Measurements from ENCODE around the gene TCF25.
"Not testable (repeated sequence)": the region's sequence is repeated elsewhere in the genome, so short reads cannot be mapped to it uniquely, and the experiment has no call there.

TCF25 gene

GRCh38 chr16:89925596-89926079 lies 52.2 kb downstream of the TCF25 start:
- Histone ChIP-seq H4K20me1 (ENCODE audit: insufficient read depth, low read length, poor library complexity, severe bottlenecking) (no peaks in the 10 kb centered on the region), H3K4me3 (ENCODE audit: low read length, poor library complexity, severe bottlenecking) (peak overlapping the region; percentile 57)

GRCh38 chr16:89931305-89931896 lies 58.0 kb downstream of the TCF25 start:
- no peak overlapping the region for H2AFZ ChIP-seq (ENCODE audit: low read length)
- no peaks in the 10 kb centered on the region for H3K79me2 ChIP-seq (ENCODE audit: insufficient read depth, low read length)
- no peak for TF ChIP-seq CTCF (conservative IDR thresholded peaks at IDR 0.05; ENCODE audit: low read length)
- TF ChIP-seq EZH2phosphoT487 (IDR thresholded peaks at IDR 0.05; ENCODE audit: borderline replicate concordance): no peak
- H4K20me1 ChIP-seq (ENCODE audit: insufficient read depth, low read length, poor library complexity, severe bottlenecking): no peaks in the 10 kb centered on the region
- H3K9ac ChIP-seq (ENCODE audit: low read depth, low read length, poor library complexity, severe bottlenecking): no peak overlapping the region
- no peaks in the 10 kb centered on the region for H3K9me3 ChIP-seq (ENCODE audit: insufficient read depth, low read depth, low read length)
- no peaks in the 10 kb centered on the region for H3K36me3 ChIP-seq (ENCODE audit: insufficient read depth, low read length)
- no peaks in the 10 kb centered on the region for H3K27me3 ChIP-seq (ENCODE audit: insufficient read depth, low read length, poor library complexity, severe bottlenecking)
- H3K4me2 ChIP-seq (ENCODE audit: low read depth, low read length, poor library complexity, severe bottlenecking): no peak overlapping the region
- H3K9me2 ChIP-seq (replicated peaks; ENCODE audit: low read depth, low read length): no peaks in the 10 kb centered on the region
- no peaks in the 10 kb centered on the region for H3K4me1 ChIP-seq (ENCODE audit: insufficient read depth, low read length, poor library complexity, severe bottlenecking)
- H3K4me3 ChIP-seq (ENCODE audit: low read length, poor library complexity, severe bottlenecking): no peak overlapping the region
- H3F3A ChIP-seq (ENCODE audit: low read depth): no peaks in the 10 kb centered on the region

More at GRCh38 chr16:89925596-89926079, 52.2 kb downstream of the TCF25 start:
- Histone ChIP-seq H3K9me2 (replicated peaks; ENCODE audit: low read depth, low read length) (no peaks in the 10 kb centered on the region), H3K9ac (ENCODE audit: low read depth, low read length, poor library complexity, severe bottlenecking) (no peak overlapping the region), H3K79me2 (ENCODE audit: insufficient read depth, low read length) (0 out of 2 replicates have a peak, but pooled peaks cover 2% of the 10 kb centered on the region), H3K27me3 (ENCODE audit: insufficient read depth, low read length, poor library complexity, severe bottlenecking) (no peaks in the 10 kb centered on the region), H2AFZ (ENCODE audit: low read length) (no peak overlapping the region), H3K4me1 (ENCODE audit: insufficient read depth, low read length, poor library complexity, severe bottlenecking) (peaks cover 14% of the 10 kb centered on the region), H3K4me2 (ENCODE audit: low read depth, low read length, poor library complexity, severe bottlenecking) (peak overlapping the region; percentile 51), H3K36me3 (ENCODE audit: insufficient read depth, low read length) (no peaks in the 10 kb centered on the region), H3K9me3 (ENCODE audit: insufficient read depth, low read depth, low read length) (no peaks in the 10 kb centered on the region), H3F3A (ENCODE audit: low read depth) (no peaks in the 10 kb centered on the region)
- no peak for TF ChIP-seq EZH2phosphoT487 (IDR thresholded peaks at IDR 0.05; ENCODE audit: borderline replicate concordance)
- no peak for TF ChIP-seq CTCF (conservative IDR thresholded peaks at IDR 0.05; ENCODE audit: low read length)

GRCh38 chr16:89931964-89932363 lies 58.6 kb downstream of the TCF25 start:
- Histone ChIP-seq H3F3A (ENCODE audit: low read depth) (no peaks in the 10 kb centered on the region), H3K9me2 (replicated peaks; ENCODE audit: low read depth, low read length) (no peaks in the 10 kb centered on the region), H3K9ac (ENCODE audit: low read depth, low read length, poor library complexity, severe bottlenecking) (no peak overlapping the region), H3K9me3 (ENCODE audit: insufficient read depth, low read depth, low read length) (no peaks in the 10 kb centered on the region), H3K4me1 (ENCODE audit: insufficient read depth, low read length, poor library complexity, severe bottlenecking) (no peaks in the 10 kb centered on the region), H3K27me3 (ENCODE audit: insufficient read depth, low read length, poor library complexity, severe bottlenecking) (no peaks in the 10 kb centered on the region), H2AFZ (ENCODE audit: low read length) (no peak overlapping the region), H3K36me3 (ENCODE audit: insufficient read depth, low read length) (no peaks in the 10 kb centered on the region), H3K4me2 (ENCODE audit: low read depth, low read length, poor library complexity, severe bottlenecking) (no peak overlapping the region), H3K79me2 (ENCODE audit: insufficient read depth, low read length) (no peaks in the 10 kb centered on the region), H3K4me3 (ENCODE audit: low read length, poor library complexity, severe bottlenecking) (no peak overlapping the region), H4K20me1 (ENCODE audit: insufficient read depth, low read length, poor library complexity, severe bottlenecking) (no peaks in the 10 kb centered on the region)
- no peak for TF ChIP-seq EZH2phosphoT487 (IDR thresholded peaks at IDR 0.05; ENCODE audit: borderline replicate concordance)
- TF ChIP-seq CTCF (conservative IDR thresholded peaks at IDR 0.05; ENCODE audit: low read length): no peak

DNA sequence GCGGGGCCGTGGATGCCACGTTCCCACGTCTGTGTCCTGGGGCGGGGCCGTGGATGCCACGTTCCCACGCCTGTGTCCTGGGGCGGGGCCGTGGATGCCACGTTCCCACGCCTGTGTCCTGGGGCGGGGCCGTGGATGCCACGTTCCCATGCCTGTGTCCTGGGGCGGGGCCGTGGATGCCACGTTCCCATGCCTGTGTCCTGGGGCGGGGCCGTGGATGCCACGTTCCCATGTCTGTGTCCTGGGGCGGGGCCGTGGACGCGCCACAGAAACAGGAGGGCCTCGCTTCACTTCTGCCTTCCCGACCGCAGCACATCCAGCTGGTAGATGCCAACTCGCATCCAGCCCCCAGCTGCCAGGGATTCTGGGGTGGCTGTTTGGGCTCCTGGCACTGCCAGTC lies 60.6 kb downstream of the TCF25 start:
- H3K27me3 ChIP-seq (ENCODE audit: insufficient read depth, low read length, poor library complexity, severe bottlenecking); H4K20me1 ChIP-seq (ENCODE audit: insufficient read depth, low read length, poor library complexity, severe bottlenecking); H2AFZ ChIP-seq (ENCODE audit: low read length); H3F3A ChIP-seq (ENCODE audit: low read depth); H3K36me3 ChIP-seq (ENCODE audit: insufficient read depth, low read length); H3K9ac ChIP-seq (ENCODE audit: low read depth, low read length, poor library complexity, severe bottlenecking); H3K4me2 ChIP-seq (ENCODE audit: low read depth, low read length, poor library complexity, severe bottlenecking); H3K9me3 ChIP-seq (ENCODE audit: insufficient read depth, low read depth, low read length); H3K4me3 ChIP-seq (ENCODE audit: low read length, poor library complexity, severe bottlenecking); H3K4me1 ChIP-seq (ENCODE audit: insufficient read depth, low read length, poor library complexity, severe bottlenecking); H3K79me2 ChIP-seq (ENCODE audit: insufficient read depth, low read length); H3K9me2 ChIP-seq (replicated peaks; ENCODE audit: low read depth, low read length): not testable (repeated sequence)
